Tibial artery (tissue), 4 donors: ENCODE results near the gene TEX9.
"Not testable (repeated sequence)": the region's sequence is repeated elsewhere in the genome, so short reads cannot be mapped to it uniquely, and the experiment has no call there.

Experiments used
- DNase-seq, 2 donors: peaks; one replicate each; pipeline ENCODE4 v3.0.0-alpha.2; 2019
- H3K27ac ChIP-seq, 2 donors: fragments of 200-600 bp; sonication (generic) in 1 of 2; 1 replicate in 1 of 2; 2 replicates in 1 of 2; pipeline ENCODE4 v1.5.1; 2018 to 2019; ENCODE audit warnings: mild to moderate bottlenecking in 1 of 2
- H3K27me3 ChIP-seq, 2 donors: fragments of 200-600 bp; sonication (generic) in 1 of 2; one replicate each; pipeline versions ENCODE4 v1.5.1 to v1.6.0; 2016 to 2019
- H3K36me3 ChIP-seq, 3 donors: fragments of 200-600 bp; sonication (generic) in 2 of 3; one replicate each; pipeline ENCODE4 v1.5.1; 2016 to 2019; ENCODE audit warnings: mild to moderate bottlenecking in 2 of 3
- H3K4me1 ChIP-seq, 4 donors: fragments of 200-600 bp; sonication (generic) in 2 of 4; 1 replicate in 3 of 4; 2 replicates in 1 of 4; pipeline ENCODE4 v1.5.1; 2016 to 2019
- H3K4me3 ChIP-seq, 2 donors: fragments of 200-600 bp; sonication (generic) in 1 of 2; 1 replicate in 1 of 2; 2 replicates in 1 of 2; pipeline ENCODE4 v1.5.1; 2018 to 2019; ENCODE audit warnings: mild to moderate bottlenecking in 2 of 2
- H3K9me3 ChIP-seq, 3 donors: fragments of 200-600 bp; sonication (generic) in 1 of 3; one replicate each; pipeline ENCODE4 v1.5.1; 2016 to 2019
- intact Hi-C: fragments of 100-400 bp; cut with DNase I; formaldehyde crosslinking; loops from one replicate; pipeline ENCODE4 v1.15.0; 2023; ENCODE audit warnings: low total_unique reads
- TF ChIP-seq, protein P1 (sequence below), 2 experiments: fragments of 200-600 bp in 1 of 2; fragments of 450-650 bp in 1 of 2; IDR thresholded peaks; one replicate each; pipeline ENCODE4 v1.5.1; 2017 to 2019; ENCODE audit warnings: antibody characterized with exemption in 2 of 2, mild to moderate bottlenecking in 1 of 2, moderate library complexity in 1 of 2

Gene TEX9

DNA sequence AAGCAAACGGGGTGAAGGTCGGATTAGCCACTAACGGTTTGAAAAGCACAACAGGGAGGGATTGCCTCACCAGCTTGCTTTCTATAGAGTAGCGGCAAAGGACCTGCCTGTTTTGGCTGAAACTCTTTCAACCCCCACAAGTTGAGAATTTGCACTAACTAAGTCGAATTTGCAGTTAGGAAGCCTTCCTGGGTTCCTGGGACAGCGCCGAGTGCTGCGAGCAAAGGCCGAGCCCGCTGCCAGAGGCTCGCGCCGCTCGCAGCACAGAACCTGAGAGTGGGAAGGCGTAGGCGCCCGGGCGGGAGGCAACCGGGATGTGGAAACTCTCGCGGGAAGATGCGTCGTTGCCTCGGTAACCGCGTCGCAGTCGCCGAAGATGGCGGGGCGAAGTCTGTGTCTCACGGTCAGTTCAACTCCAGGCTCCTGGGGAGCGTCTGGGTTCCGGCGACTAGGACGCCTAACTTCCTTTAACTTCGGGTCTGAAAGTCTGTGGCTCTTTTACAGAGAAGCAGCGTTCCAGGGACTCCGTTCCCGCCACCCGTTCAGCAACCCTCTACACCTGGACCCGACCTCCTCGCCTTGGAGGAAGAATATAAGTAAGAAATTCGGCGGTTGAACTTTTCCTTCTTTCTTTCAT is at the start of gene TEX9:
TSS of gene TEX9 (plus strand) at position 352 of the 637 bp plus-strand sequence. CDS start at position 377, 25 bp downstream.
- Histone ChIP-seq H3K4me3 (peak within 1 kb of the TSS; percentile 63 to 67), H3K27me3 (no peaks in the 10 kb centered on the region), H3K9me3 (no peaks in the 10 kb centered on the region), H3K36me3 (no peaks in the 10 kb centered on the region), H3K27ac (peak within 1 kb of the TSS in 1 of 2 donors; percentile 56), H3K4me1 (peaks cover 0 to 9% (median 4%) of the 10 kb centered on the region in 4 donors)
- TF ChIP-seq, protein P1, sequence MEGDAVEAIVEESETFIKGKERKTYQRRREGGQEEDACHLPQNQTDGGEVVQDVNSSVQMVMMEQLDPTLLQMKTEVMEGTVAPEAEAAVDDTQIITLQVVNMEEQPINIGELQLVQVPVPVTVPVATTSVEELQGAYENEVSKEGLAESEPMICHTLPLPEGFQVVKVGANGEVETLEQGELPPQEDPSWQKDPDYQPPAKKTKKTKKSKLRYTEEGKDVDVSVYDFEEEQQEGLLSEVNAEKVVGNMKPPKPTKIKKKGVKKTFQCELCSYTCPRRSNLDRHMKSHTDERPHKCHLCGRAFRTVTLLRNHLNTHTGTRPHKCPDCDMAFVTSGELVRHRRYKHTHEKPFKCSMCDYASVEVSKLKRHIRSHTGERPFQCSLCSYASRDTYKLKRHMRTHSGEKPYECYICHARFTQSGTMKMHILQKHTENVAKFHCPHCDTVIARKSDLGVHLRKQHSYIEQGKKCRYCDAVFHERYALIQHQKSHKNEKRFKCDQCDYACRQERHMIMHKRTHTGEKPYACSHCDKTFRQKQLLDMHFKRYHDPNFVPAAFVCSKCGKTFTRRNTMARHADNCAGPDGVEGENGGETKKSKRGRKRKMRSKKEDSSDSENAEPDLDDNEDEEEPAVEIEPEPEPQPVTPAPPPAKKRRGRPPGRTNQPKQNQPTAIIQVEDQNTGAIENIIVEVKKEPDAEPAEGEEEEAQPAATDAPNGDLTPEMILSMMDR (IDR thresholded peaks at IDR 0.05), result no peak
- peak; percentile 79 to 90 for DNase-seq
- intact Hi-C loops, result no loop called here

DNA sequence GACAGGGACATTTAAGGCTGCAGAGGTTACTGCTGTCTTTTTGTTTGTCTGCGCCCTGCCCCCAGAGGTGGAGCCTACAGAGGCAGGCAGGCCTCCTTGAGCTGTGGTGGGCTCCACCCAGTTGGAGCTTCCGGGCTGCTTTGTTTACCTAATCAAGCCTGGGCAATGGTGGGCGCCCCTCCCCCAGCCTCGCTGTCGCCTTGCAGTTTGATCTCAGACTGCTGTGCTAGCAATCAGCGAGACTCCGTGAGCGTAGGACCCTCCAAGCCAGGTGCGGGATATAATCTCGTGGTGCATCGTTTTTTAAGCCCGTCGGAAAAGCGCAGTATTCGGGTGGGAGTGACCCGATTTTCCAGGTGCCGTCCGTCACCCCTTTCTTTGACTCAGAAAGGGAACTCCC is 48.7 kb upstream of the TEX9 start:
- H3K4me3 ChIP-seq, H3K4me1 ChIP-seq, intact Hi-C loops: not testable (repeated sequence)

DNA sequence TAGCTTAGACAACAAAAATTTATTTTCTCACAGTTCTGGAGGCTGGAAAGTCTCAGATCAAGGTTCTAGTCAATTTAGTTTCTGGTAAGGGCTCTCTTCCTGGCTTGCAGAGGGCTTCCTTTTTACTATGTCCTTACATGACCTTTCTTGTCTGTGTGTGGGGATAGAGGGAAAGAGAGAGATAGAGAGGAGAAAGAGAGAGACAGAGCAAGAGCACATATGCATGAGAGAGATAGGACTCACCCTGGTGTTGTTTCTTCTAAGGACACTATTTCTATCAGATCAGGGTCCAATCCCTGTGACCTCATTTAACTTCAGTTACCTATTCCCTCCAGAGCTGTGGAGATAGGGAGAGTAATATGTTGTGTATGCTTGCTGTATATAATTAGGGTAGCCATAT is 44.9 kb upstream of the TEX9 start:
- no peaks in the 10 kb centered on the region for H3K36me3 ChIP-seq
- no peak overlapping the region for H3K27ac ChIP-seq
- peaks cover 0 to 6% (median 0%) of the 10 kb centered on the region in 3 donors for H3K9me3 ChIP-seq
- no peak overlapping the region for H3K4me3 ChIP-seq
- no peaks in the 10 kb centered on the region for H3K4me1 ChIP-seq
- intact Hi-C loops, result no loop called here
- H3K27me3 ChIP-seq, result no peaks in the 10 kb centered on the region
- DNase-seq, result no peak
- TF ChIP-seq, protein P1 (IDR thresholded peaks at IDR 0.05), result no peak

More for the DNA sequence above, 48.7 kb upstream of the TEX9 start:
- H3K9me3 ChIP-seq, DNase-seq, H3K36me3 ChIP-seq, H3K27ac ChIP-seq, H3K27me3 ChIP-seq: not testable (repeated sequence)

DNA sequence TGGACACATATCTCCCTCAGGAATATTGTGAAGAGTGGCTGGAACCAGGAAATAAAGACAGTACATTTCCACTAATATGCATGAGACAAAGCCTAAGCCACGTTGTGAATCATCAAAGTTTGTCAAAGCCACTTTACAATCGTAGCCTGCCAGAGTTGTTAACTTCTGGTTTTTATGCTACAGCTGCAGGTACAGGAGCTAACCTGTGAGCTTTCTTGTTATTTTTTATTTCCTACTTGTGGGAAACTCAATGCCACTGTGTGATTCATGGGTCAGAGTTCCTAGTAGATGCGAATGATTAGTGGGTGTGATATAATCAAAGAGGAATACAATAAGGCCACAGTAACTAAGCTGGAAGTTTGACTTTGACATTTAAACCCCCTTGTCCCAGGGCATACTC is 44.4 kb upstream of the TEX9 start:
- Histone ChIP-seq H3K27ac (no peak overlapping the region), H3K4me3 (no peak overlapping the region), H3K36me3 (no peaks in the 10 kb centered on the region), H3K27me3 (no peaks in the 10 kb centered on the region), H3K4me1 (no peaks in the 10 kb centered on the region), H3K9me3 (peaks cover 0 to 6% (median 0%) of the 10 kb centered on the region in 3 donors)
- intact Hi-C loops, result no loop called here
- DNase-seq, result no peak
- TF ChIP-seq, protein P1 (IDR thresholded peaks at IDR 0.05), result no peak

DNA sequence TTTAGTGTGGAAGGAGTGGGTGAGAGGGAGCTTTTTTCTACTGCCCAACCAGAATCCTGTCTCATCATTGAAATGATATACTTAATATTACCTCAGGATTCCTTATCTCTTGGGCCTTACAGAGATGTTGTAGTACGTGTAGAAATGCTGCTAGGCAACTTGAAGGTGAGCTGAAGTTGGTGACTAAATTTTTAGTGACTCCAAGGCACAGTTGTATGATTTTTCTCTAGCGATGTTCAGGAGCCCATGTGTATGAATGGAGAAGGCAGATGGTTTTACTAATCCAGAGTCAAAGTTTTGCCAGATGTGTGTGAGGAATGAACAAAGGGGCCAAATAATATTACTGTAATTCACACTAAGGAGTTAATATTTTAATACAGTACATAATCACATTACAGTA is 42.8 kb upstream of the TEX9 start:
- Histone ChIP-seq H3K27me3 (no peaks in the 10 kb centered on the region), H3K27ac (no peak overlapping the region), H3K36me3 (no peaks in the 10 kb centered on the region), H3K4me1 (no peaks in the 10 kb centered on the region), H3K4me3 (no peak overlapping the region), H3K9me3 (peaks cover 0 to 6% (median 0%) of the 10 kb centered on the region in 3 donors)
- no peak for DNase-seq
- TF ChIP-seq, protein P1 (IDR thresholded peaks at IDR 0.05), result no peak
- intact Hi-C loops, result no loop called here

DNA sequence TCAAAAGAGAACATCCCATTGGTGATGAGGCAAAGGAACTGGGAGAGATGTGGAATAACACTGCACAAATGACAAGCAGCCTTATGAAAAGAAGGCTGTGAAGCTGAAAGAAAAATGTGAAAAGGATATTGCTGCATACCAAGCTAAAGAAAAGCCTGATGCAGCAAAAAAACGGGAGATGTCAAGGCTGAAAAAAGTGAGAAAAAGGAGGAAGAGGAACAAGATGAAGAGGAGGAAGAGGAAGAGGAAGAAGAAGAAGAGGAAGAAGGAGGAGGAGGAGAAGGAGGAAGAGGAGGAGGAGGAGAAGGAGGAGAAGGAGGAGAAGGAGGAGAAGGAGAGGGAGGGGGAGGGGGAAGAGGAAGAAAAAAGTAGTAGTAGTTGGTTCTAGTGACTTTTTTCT is 41.8 kb upstream of the TEX9 start:
- no peaks in the 10 kb centered on the region for H3K27me3 ChIP-seq
- no peak overlapping the region for H3K27ac ChIP-seq
- H3K9me3 ChIP-seq, result no peaks in the 10 kb centered on the region
- H3K4me1 ChIP-seq, result no peaks in the 10 kb centered on the region
- TF ChIP-seq, protein P1 (IDR thresholded peaks at IDR 0.05), result no peak
- H3K36me3 ChIP-seq, result no peaks in the 10 kb centered on the region
- no peak for DNase-seq
- intact Hi-C loops, result no loop called here
- no peak overlapping the region for H3K4me3 ChIP-seq
